ENCODE measurements around the gene IL4R. TPM values are rescaled to one million over a fixed set of nuclear protein-coding genes. Genes with fewer than 3 reads are reported as not detected.

IL4R gene
- total and polyA plus RNA-seq, 3 experiments from 2014 or later, result 41.6 to 142 (median 140) TPM

DNA sequence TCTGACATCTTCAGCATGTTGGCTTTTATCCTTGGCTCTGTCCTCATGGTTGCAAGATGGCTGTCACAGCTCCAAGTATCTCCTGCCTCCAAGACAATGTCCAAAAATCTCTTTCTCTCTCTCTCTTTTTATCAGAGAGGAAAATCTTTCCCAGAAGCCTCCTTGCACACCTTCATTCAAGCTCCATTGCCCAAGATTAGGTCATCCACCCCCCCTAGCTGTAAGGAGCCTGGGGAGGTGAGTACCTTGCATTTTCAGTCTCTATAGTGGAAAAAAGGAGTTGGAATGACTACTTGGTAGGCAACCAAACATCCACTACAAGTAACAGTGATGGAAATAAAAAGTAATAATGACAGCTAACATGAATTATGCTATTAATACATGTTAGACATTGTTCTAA is 23.2 kb upstream of the IL4R start:
- H3K4me1 ChIP-seq (ENCODE audit: insufficient read depth, low read length), result peaks cover 28% of the 10 kb centered on the region
- Mint-ChIP-seq H3K4me1 (peaks cover 5 to 15% (median 8%) of the 10 kb centered on the region in 3 donors), H3K36me3 (no peaks in the 10 kb centered on the region), H3K9me3 (peaks cover 0 to 3% (median 0%) of the 10 kb centered on the region in 5 donors), H3K4me3 (no peak overlapping the region), H3K27ac (peak overlapping the region in 1 of 8 donors; percentile 63), H3K27me3 (no peaks in the 10 kb centered on the region)
- no peaks in the 10 kb centered on the region for H3K9me3 ChIP-seq (ENCODE audit: low read length)
- H3K27me3 ChIP-seq (ENCODE audit: insufficient read depth, low read length, poor library complexity, severe bottlenecking), result no peaks in the 10 kb centered on the region
- no peaks in the 10 kb centered on the region for H3K36me3 ChIP-seq (ENCODE audit: insufficient read depth, low read length)
- no peak overlapping the region for H3K4me3 ChIP-seq (ENCODE audit: low read length)
- H3K27ac ChIP-seq (ENCODE audit: low read depth, low read length), result no peak overlapping the region
- ChIA-PET CTCF (interaction anchor here (1.1 kb wide), 1 partner anchor 111 kb away, joined by 3 read pairs; no protein-coding TSS in a partner anchor), POLR2A (interaction anchor here (0.7 kb wide), 1 partner anchor 40 kb away, joined by 3 read pairs; no protein-coding TSS in a partner anchor)
- DNase-seq, result no peak

- Mint-ChIP-seq H3K36me3 (no peaks in the 10 kb centered on the region), H3K27me3 (no peaks in the 10 kb centered on the region), H3K9me3 (peaks cover 0 to 3% (median 0%) of the 10 kb centered on the region in 5 donors), H3K4me3 (no peak overlapping the region), H3K4me1 (peaks cover under 1 to 11% (median 11%) of the 10 kb centered on the region in 3 donors), H3K27ac (peak overlapping the region in 1 of 8 donors; percentile 51)
- Histone ChIP-seq H3K36me3 (ENCODE audit: insufficient read depth, low read length) (no peaks in the 10 kb centered on the region), H3K4me1 (ENCODE audit: insufficient read depth, low read length) (peaks cover 25% of the 10 kb centered on the region), H3K4me3 (ENCODE audit: low read length) (no peak overlapping the region), H3K27ac (ENCODE audit: low read depth, low read length) (no peak overlapping the region), H3K9me3 (ENCODE audit: low read length) (no peaks in the 10 kb centered on the region), H3K27me3 (ENCODE audit: insufficient read depth, low read length, poor library complexity, severe bottlenecking) (no peaks in the 10 kb centered on the region)
- ChIA-PET POLR2A (interaction anchor here (0.7 kb wide), 1 partner anchor 40 kb away, joined by 3 read pairs; no protein-coding TSS in a partner anchor), CTCF (interaction anchor here (1.1 kb wide), 1 partner anchor 112 kb away, joined by 3 read pairs; no protein-coding TSS in a partner anchor)
- no peak for DNase-seq
These were observed 22.7 kb upstream of the IL4R start for GRCh38 chr16:27291106-27291505.

DNA sequence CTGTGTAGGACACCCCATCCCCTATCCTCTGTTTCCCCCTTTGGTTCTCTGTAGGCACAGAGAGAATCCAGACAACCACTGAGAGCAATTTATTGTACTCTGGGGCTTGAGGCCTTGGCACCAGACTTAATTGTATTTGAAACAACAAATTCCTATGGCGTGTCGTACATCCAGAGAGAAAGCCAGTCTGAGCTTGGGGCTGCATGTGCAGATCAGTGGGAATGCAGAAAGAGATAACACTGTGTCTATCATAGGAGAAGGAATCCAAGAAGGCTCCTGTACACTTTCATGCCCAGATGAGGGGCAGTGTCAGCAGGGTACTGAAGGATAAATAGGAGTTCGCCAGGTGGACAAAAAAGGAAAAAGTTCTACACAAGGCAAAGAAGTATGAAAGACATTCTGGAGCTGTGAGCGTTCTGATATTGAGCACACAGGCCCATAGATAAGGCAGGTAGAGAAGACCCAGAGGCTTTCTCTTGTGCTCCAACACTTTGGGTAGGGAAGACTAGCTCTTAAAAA is 22.0 kb upstream of the IL4R start:
- Histone ChIP-seq H3K9me3 (ENCODE audit: low read length) (no peaks in the 10 kb centered on the region), H3K4me1 (ENCODE audit: insufficient read depth, low read length) (peaks cover 25% of the 10 kb centered on the region), H3K36me3 (ENCODE audit: insufficient read depth, low read length) (no peaks in the 10 kb centered on the region), H3K27me3 (ENCODE audit: insufficient read depth, low read length, poor library complexity, severe bottlenecking) (no peaks in the 10 kb centered on the region), H3K4me3 (ENCODE audit: low read length) (no peak overlapping the region), H3K27ac (ENCODE audit: low read depth, low read length) (no peak overlapping the region)
- no peak overlapping the region for H3K4me3 Mint-ChIP-seq
- DNase-seq, result no peak
- no peaks in the 10 kb centered on the region for H3K27me3 Mint-ChIP-seq
- H3K27ac Mint-ChIP-seq, result peak overlapping the region in 1 of 8 donors; percentile 40
- no peaks in the 10 kb centered on the region for H3K36me3 Mint-ChIP-seq
- peaks cover 0 to 3% (median 0%) of the 10 kb centered on the region in 5 donors for H3K9me3 Mint-ChIP-seq
- ChIA-PET CTCF (no interaction called here), POLR2A (no interaction called here)
- peaks cover 0 to 13% (median 11%) of the 10 kb centered on the region in 3 donors for H3K4me1 Mint-ChIP-seq

DNA sequence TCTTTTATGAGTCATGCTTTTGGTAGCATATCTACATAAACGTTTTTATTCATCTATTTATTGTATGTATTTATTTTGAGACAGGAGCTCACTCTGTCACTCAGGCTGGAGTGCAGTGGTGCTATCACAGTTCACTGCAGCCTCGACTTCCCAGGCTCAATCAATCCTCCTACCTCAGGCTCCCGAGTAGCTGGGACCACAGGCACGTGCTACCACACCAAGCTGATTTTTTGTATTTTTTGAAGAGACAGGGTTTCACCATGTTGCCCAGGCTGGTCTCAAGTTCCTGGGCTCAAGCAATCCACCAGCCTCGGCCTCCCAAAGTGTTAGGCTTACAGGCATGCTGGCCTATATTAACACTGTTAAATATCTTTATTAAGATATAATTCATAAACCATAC is 20.4 kb upstream of the IL4R start:
- H3K4me1 ChIP-seq (ENCODE audit: insufficient read depth, low read length), result peaks cover 25% of the 10 kb centered on the region
- no peaks in the 10 kb centered on the region for H3K9me3 ChIP-seq (ENCODE audit: low read length)
- H3K4me1 Mint-ChIP-seq, result peaks cover 0 to 13% (median 11%) of the 10 kb centered on the region in 3 donors
- no peaks in the 10 kb centered on the region for H3K36me3 Mint-ChIP-seq
- POLR2A ChIA-PET, result interaction anchor here (0.6 to 1.3 kb wide), 2 partner anchors 21 to 49 kb away, joined by 3 to 8 read pairs; no protein-coding TSS in a partner anchor
- no peaks in the 10 kb centered on the region for H3K27me3 Mint-ChIP-seq
- CTCF ChIA-PET, result interaction anchor here (0.5 kb wide), 1 partner anchor 147 kb away, joined by 3 read pairs; no protein-coding TSS in a partner anchor
- no peak overlapping the region for H3K4me3 Mint-ChIP-seq
- H3K27me3 ChIP-seq (ENCODE audit: insufficient read depth, low read length, poor library complexity, severe bottlenecking), result no peaks in the 10 kb centered on the region
- no peak overlapping the region for H3K27ac ChIP-seq (ENCODE audit: low read depth, low read length)
- H3K4me3 ChIP-seq (ENCODE audit: low read length), result no peak overlapping the region
- H3K27ac Mint-ChIP-seq, result no peak overlapping the region
- DNase-seq, result no peak
- H3K9me3 Mint-ChIP-seq, result no peaks in the 10 kb centered on the region
- H3K36me3 ChIP-seq (ENCODE audit: insufficient read depth, low read length), result no peaks in the 10 kb centered on the region

DNA sequence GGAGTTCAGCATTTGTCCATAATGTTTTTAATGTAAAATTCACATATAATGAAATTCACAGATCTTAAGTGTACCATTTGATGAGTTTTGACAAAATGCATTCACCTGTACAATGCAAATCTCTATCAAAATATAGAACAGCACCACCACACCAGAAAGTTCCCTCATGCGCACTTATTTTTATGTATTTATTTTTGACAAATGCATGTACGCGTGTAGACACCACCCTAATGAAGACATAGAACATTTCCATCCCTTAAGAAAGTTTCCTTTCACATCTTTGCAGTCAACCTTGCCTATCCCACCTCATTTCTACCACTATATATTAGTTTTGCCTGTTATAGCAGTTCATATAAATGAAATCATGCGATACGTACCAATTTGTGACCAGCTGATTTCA is 15.6 kb upstream of the IL4R start:
- Mint-ChIP-seq H3K27me3 (peaks cover 0 to 4% of the 10 kb centered on the region in 2 donors), H3K4me1 (peaks cover 0 to 5% (median 4%) of the 10 kb centered on the region in 3 donors), H3K9me3 (no peaks in the 10 kb centered on the region), H3K4me3 (no peak overlapping the region), H3K36me3 (no peaks in the 10 kb centered on the region), H3K27ac (no peak overlapping the region)
- no peak overlapping the region for H3K27ac ChIP-seq (ENCODE audit: low read depth, low read length)
- no peak overlapping the region for H3K4me3 ChIP-seq (ENCODE audit: low read length)
- ChIA-PET POLR2A (no interaction called here), CTCF (no interaction called here)
- H3K9me3 ChIP-seq (ENCODE audit: low read length), result no peaks in the 10 kb centered on the region
- DNase-seq, result no peak
- H3K27me3 ChIP-seq (ENCODE audit: insufficient read depth, low read length, poor library complexity, severe bottlenecking), result no peaks in the 10 kb centered on the region
- no peaks in the 10 kb centered on the region for H3K4me1 ChIP-seq (ENCODE audit: insufficient read depth, low read length)
- H3K36me3 ChIP-seq (ENCODE audit: insufficient read depth, low read length), result no peaks in the 10 kb centered on the region

GRCh38 chr16:27301236-27301861 is 12.4 kb upstream of the IL4R start:
- Histone ChIP-seq H3K4me3 (ENCODE audit: low read length) (no peak overlapping the region), H3K27ac (ENCODE audit: low read depth, low read length) (no peak overlapping the region), H3K36me3 (ENCODE audit: insufficient read depth, low read length) (no peaks in the 10 kb centered on the region), H3K4me1 (ENCODE audit: insufficient read depth, low read length) (no peaks in the 10 kb centered on the region), H3K27me3 (ENCODE audit: insufficient read depth, low read length, poor library complexity, severe bottlenecking) (no peaks in the 10 kb centered on the region), H3K9me3 (ENCODE audit: low read length) (no peaks in the 10 kb centered on the region)
- Mint-ChIP-seq H3K27me3 (peaks cover 0 to 4% of the 10 kb centered on the region in 2 donors), H3K4me1 (no peaks in the 10 kb centered on the region), H3K27ac (no peak overlapping the region), H3K9me3 (no peaks in the 10 kb centered on the region), H3K36me3 (peaks cover 0 to 6% (median 0%) of the 10 kb centered on the region in 3 donors), H3K4me3 (no peak overlapping the region)
- ChIA-PET CTCF (no interaction called here), POLR2A (no interaction called here)
- DNase-seq, result no peak

GRCh38 chr16:27302126-27302525 is 11.6 kb upstream of the IL4R start:
- H3K36me3 Mint-ChIP-seq, result peaks cover 0 to 12% (median 2%) of the 10 kb centered on the region in 3 donors
- Histone ChIP-seq H3K4me3 (ENCODE audit: low read length) (no peak overlapping the region), H3K36me3 (ENCODE audit: insufficient read depth, low read length) (no peaks in the 10 kb centered on the region), H3K27me3 (ENCODE audit: insufficient read depth, low read length, poor library complexity, severe bottlenecking) (no peaks in the 10 kb centered on the region), H3K4me1 (ENCODE audit: insufficient read depth, low read length) (no peaks in the 10 kb centered on the region), H3K27ac (ENCODE audit: low read depth, low read length) (no peak overlapping the region), H3K9me3 (ENCODE audit: low read length) (no peaks in the 10 kb centered on the region)
- CTCF ChIA-PET, result interaction anchor here (1.0 to 1.2 kb wide), 2 partner anchors 67 to 71 kb away, joined by 3 read pairs; no protein-coding TSS in a partner anchor
- DNase-seq, result no peak
- no peaks in the 10 kb centered on the region for H3K4me1 Mint-ChIP-seq
- peaks cover 0 to 4% of the 10 kb centered on the region in 2 donors for H3K27me3 Mint-ChIP-seq
- POLR2A ChIA-PET, result no interaction called here
- no peak overlapping the region for H3K27ac Mint-ChIP-seq
- H3K4me3 Mint-ChIP-seq, result no peak overlapping the region
- no peaks in the 10 kb centered on the region for H3K9me3 Mint-ChIP-seq
